MV-4-11 (cell line): ENCODE data around the gene CLPSL1.

Experiments used
- DNase-seq: peaks from one replicate; lab custom pipeline; 2025; lab: John Stamatoyannopoulos, UW

Gene CLPSL1

DNA sequence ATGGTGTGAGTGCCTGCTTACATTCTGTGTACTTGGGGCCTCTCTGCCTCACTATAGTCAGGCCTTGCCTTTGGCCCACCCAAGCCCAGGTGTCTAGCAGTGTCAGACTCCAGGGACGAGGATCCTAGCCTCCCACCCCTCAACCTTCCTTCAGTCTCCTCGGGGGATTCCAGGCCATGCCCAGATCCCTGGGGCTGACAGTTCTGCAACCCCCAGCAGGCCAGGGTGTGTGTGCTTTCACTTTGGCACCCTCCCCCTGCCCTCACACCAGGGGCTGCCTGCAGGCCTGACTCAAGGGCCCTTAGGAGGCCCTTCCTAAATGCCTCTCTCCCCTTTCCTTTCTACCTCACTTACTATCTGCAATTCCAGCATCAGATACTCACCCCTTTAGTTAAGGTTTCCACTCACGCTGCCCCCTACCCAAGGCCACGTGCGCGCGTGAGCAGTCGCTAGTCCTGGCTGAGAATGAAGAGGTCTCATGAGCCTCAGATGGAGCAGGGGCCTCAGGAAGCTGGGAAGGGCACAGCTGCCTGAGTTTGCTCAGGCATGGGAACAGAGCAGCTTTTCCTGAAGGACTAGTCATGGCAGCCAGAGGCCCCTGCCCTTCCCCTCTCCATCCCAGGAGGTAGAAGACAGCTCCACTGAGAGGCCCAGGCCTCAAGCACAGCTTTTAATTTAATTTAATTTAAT lies 17.2 kb downstream of the CLPSL1 start:
- DNase-seq, result no peak

DNA sequence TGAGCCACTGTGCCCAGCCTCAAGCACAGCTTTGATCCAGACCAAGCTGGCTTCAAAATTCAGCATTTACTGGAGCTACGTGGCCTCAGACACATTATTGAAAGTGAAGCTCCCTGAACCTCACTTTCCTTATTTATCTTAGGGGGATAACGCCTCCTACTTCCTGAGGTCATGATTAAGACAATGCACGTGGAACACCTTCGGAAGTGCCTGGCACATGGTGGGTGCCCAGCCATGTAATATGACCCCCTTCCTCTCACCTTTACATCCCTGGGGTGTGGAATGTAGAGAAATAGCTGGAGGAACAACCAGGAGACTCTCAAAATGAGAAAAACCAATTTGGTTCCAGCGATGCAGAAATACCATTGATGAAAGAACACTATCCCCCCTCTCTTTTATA lies 17.9 kb downstream of the CLPSL1 start:
- no peak for DNase-seq

DNA sequence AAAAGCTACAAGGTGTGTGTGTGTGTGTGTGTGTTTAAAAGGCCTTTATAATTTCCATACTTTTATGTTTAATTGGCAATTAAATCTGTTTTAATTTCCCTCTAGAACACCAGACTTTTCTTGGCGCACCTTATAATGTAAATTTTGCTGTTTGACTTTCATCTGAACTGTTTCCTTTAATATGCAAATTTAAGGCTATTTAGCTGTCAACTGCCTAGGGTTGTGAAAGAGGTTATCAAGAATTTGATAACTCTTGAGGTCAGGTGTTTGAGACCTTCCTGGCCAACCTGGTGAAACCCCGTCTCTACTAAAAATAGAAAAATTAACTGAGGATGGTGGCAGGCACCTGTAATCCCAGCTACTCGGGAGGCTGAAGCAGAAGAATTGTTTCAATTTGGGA lies 20.3 kb downstream of the CLPSL1 start:
- DNase-seq, result no peak

DNA sequence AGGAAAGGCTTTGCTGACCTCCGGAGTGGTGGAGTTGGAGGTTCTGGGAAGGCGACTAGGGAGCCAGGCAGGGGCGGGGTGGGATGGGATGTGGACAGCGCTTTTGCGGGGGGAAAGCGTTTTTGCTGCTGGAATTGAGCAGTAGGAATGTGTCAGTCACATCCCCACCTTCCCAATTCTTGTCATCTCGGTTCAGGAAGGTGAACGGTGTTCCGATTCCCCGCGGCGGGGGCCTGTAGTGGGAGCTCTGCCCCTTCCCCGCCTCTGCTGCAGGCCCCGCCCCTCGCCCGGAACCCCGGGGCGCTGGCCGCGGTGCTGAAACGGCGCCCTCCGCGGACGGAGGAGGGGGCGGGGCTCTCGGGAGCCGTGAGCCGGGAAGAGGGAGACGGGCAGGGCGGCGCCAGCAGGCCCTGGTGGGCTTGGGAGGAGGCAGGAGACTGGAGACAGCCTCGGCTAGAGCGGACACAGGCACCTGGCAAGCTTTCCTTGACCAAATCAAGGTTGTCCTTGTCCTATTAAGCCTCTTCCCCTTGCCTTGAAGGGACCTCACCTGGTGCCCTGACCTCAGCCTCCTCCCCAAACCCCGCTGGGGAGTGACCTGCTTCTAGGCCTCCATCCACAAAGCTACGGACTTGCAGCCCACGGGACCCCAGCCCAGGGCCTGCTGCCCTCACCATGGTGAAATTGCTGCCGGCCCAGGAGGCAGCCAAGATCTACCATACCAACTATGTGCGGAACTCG lies 24.3 kb downstream of the CLPSL1 start, which contains the start of gene LHFPL5:
TSS of gene LHFPL5 (plus strand) at position 357 of the 741 bp plus-strand sequence. CDS start at position 676, 319 bp downstream.
- DNase-seq, result no peak

DNA sequence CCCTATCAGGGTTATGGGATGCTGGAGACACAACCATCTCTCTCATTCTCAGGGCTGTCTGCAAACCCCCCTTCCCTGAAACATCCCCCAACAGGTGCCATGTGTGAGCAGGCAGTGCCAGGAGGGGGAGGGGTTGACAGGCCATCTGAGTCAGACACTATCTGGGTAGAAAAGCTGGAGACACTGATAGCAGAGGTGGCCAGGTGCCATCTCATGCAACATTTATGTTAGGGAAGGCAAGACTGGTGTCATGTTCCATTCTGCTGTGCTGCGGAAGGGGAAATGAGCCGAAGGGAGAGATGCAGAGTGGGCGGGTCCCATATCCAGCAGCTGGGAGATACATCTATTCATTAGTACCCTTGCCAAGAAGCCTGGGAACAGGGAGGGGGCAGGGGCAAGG lies 27.9 kb downstream of the CLPSL1 start:
- no peak for DNase-seq

DNA sequence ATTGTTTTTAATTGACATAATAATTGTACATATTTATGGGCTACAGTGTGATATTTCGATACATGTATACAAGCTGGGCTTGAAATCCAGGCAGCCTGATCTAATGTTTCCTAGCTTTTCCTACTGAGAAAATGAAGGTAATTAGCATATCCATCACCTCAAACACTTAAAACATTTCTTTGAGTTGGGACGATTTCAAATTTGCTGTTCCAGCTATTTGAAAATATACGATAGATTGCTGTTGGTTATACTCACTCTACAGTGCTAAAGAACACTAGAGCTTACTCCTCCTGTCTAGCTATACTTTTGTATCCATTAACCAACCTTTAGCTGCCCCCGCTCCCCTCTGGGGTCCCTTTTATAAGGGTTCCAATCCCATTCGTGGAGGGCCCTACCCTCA lies 29.0 kb downstream of the CLPSL1 start:
- DNase-seq, result no peak

DNA sequence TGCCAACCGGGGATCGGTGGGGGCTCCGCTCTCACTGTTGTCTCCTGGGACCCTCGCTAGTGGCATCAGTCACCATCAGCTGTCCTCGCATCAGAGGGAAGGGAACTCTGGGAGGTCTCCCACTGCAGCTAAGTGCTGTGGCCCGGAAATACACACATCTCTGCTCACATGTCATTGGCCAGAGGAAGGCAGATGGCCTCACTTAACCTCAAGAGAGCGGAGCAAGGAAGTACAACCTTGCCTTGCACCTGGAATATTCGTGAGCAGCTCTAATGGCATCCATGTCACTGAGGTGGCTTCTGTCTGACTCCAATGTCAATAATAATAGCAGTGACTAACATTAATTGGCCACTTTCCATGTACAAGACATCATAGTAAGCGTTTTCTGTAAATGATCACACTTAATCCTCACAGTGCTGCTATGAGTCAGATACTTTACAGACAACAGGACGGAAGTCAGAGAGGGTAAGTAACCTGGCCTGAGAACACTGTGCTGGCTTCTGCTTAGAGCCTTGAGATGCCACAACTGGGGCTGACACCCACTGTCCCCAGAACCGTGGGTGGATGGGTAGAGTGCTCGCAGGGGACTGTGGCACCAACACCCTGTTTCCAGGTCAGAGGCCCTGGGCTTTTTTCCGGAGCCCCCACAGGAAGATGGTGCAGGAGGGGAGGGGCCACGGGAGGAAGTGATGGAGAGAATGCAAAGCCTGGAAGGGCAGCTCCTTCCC lies 30.3 kb downstream of the CLPSL1 start:
- DNase-seq, result no peak

DNA sequence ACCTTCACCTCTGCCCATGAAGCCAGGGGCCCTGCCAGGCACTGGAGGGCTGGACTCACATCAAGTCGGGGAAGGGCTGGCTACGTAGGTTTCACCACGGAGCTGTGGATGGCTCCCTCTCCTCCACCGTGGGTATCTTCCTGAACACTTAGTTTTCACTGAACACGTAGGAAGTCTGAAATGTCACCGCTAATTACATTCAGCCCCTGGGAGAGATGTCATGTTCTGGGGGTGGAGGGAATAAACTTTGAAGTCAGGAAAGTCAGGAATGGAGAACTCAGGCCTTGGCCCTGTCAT lies 30.8 kb downstream of the CLPSL1 start:
- no peak for DNase-seq

DNA sequence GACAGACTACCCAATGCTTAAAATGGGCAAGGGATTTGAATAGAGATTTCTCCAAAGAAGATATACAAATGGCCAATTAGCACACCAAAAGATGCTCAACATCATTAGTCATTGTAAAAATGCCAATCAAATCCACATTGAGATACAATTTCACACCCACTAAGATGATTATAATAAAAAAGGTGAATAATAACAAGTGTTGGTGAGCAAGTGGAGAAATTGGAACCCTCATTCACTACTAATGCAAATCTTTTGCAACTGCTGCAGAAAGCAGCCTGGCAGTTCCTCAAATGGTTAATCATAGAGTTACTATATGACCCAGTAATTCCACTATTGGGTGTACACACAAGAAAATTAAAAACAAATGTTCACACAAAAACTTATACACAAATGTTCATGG lies 36.7 kb downstream of the CLPSL1 start:
- DNase-seq, result no peak

DNA sequence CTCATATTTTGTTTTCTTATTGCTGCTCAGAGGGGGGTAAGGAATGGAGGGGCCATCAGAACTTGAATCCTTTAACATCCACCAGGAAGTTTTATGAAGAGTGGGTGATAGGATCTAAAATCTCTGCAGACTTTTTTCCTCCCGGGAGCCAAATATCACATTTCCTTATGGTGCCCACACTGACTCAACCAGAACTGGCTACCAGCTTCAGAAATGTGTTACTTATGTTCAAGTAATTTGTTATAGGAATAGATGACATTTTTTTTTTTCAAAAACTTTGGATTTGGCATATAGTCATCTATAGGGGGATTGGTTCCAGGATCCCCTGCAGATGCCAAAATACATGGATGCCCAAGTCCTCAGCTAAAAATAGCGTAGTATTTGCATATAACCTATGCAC lies 42.8 kb downstream of the CLPSL1 start:
- no peak for DNase-seq

DNA sequence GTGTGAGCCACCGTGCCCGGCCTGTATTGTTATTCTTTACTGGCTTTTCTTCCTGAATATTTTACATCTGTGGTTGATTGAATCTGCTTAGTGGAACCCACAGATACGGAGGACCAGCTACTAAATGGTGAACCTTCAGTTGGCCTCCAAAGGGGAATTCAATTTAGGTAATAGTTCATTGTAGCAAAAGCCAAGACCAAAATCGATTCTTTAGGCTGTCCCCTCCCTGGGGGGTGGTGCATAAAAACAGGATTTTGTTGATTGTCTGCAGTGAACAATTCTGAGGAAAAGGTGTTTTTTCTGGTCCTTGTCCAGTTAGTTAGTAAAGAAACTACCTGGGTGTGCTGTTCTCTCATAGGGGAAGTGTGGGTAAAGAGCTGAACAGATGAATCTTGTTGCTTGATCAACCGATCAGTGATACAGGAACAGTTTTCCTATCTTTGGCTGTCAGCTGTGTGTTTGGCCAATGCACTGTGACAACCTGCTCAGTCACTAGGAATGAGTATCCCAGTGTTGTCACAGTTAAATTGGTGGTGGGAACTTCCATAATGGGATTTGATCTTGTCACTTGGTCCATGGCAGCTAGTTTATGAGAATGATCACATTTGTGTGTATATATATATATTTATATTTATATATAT lies 43.9 kb downstream of the CLPSL1 start:
- no peak for DNase-seq

DNA sequence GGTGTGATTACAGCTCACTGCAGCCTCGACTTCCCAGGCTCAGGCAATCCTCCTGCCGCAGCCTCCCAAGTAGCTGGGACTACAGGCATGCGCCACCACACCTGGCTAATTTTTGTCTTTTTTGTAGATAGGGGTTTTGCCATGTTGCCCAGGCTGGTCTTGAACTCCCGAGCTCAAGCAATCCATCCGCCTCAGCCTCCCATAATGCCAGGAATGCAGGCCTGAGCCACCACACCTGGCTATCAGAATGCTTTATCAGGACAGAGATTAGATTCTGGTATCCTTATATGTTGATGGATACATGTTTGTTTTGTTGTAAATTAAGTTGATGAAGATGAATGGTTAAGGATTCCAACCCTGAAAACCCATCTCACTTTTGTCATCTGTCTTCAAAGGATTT lies 48.5 kb downstream of the CLPSL1 start:
- no peak for DNase-seq

DNA sequence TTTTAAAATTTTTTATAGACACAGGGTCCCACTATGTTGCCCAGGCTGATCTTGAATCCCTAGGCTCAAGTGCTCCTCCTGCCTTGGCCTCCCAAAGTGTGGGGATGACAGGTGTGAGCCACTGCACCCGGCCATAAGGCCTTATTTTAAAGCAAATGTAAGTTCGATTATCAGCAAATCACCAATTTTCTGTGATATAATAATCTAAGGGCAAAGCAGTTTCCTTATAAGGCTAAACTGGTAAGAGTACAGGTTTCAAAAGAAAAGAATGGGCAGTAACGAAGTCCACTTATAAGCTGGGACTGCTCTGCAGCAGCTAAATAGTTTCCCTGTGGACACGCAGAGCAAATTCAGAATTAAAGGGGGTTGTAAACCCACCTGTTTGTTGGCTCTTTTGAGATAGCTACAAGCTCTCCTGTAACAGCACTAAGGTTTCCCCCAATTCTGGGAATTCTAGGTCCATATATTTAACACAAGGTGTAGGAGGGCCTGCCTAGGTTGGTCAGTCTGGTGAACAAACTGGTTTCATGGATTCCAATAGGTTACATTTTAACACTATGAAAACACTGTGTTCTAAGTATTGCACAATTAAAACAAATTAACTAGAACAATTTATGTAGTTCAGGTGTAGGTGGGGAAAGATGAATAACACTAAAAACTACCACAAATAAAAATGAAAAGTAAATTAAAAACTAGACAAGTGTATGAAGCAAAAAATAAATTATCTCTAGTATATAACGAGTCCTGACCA lies 50.6 kb downstream of the CLPSL1 start:
- no peak for DNase-seq

DNA sequence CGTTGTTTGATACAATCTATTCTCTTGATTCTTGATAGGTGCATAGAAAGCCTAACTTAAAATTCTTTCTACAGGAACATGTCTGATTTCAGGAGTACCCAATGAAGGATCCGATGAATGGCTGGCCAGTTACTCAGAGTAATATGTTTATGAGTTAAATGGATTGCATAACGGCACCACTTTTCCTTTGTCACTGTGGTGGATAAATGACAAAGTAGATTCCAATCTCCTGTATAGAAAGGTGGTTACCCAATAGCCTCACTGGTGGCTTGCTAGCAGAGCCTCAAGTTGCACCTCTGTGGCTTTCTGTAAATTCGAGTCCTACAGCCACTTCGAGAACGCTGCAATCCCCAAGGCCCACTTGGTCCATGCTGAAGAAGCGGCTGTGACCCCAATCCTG lies 52.7 kb downstream of the CLPSL1 start:
- no peak for DNase-seq
